Measurements from ENCODE around the gene QKI.
"Not testable (repeated sequence)": the region's sequence is repeated elsewhere in the genome, so short reads cannot be mapped to it uniquely, and the experiment has no call there.

The QKI gene

DNA sequence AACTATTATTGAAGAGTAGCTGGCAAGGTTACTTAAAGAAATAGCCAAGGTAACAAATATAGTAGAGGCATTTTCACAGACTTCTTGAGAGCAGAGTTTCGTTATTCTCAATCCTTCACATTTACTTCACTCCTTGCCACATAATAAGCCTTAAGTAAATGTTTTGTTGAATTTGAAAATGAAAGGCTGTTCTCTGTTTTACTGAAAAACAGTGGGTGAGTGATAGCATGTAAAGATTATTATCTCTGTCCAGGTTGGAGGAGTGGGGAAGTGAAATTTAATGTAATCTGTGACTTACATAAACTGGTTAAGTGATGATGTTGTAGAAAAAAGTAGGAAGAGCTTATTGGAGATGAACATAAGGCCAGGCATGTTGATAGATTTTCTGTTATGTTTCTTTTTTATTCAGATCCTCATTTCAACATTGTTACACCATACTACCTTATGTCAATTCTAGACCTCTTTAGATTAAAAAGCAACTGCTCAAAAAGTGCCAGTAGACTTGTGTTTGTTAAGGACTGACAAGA is 55.0 kb downstream of the QKI start:
- no peak overlapping the region for H2AFZ ChIP-seq (ENCODE audit: low read depth)
- no peaks in the 10 kb centered on the region; the same call in 1 of the 2 replicates for H4K20me1 ChIP-seq (ENCODE audit: insufficient read depth)
- H3K9ac ChIP-seq = no peak overlapping the region
- peaks cover 24% of the 10 kb centered on the region for H3K4me1 ChIP-seq (ENCODE audit: low read depth, poor library complexity, severe bottlenecking)
- no peaks in the 10 kb centered on the region for H3K36me3 ChIP-seq (ENCODE audit: insufficient read depth)
- no peak overlapping the region for H3K4me3 ChIP-seq (IDR thresholded peaks at IDR 0.05; ENCODE audit: insufficient read depth, low read depth, low read length)
- no peak overlapping the region for H3K27ac ChIP-seq
- TF ChIP-seq, protein P1, sequence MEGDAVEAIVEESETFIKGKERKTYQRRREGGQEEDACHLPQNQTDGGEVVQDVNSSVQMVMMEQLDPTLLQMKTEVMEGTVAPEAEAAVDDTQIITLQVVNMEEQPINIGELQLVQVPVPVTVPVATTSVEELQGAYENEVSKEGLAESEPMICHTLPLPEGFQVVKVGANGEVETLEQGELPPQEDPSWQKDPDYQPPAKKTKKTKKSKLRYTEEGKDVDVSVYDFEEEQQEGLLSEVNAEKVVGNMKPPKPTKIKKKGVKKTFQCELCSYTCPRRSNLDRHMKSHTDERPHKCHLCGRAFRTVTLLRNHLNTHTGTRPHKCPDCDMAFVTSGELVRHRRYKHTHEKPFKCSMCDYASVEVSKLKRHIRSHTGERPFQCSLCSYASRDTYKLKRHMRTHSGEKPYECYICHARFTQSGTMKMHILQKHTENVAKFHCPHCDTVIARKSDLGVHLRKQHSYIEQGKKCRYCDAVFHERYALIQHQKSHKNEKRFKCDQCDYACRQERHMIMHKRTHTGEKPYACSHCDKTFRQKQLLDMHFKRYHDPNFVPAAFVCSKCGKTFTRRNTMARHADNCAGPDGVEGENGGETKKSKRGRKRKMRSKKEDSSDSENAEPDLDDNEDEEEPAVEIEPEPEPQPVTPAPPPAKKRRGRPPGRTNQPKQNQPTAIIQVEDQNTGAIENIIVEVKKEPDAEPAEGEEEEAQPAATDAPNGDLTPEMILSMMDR (conservative IDR thresholded peaks at IDR 0.05; ENCODE audit: low read depth, low read length) = no peak
- H3K27me3 ChIP-seq (ENCODE audit: insufficient read depth, low read depth) = no peaks in the 10 kb centered on the region
- H3K4me2 ChIP-seq = no peak overlapping the region
- peaks cover 20% of the 10 kb centered on the region; the same call in 1 of the 2 replicates for H3K79me2 ChIP-seq (ENCODE audit: insufficient read depth, low read depth)

DNA sequence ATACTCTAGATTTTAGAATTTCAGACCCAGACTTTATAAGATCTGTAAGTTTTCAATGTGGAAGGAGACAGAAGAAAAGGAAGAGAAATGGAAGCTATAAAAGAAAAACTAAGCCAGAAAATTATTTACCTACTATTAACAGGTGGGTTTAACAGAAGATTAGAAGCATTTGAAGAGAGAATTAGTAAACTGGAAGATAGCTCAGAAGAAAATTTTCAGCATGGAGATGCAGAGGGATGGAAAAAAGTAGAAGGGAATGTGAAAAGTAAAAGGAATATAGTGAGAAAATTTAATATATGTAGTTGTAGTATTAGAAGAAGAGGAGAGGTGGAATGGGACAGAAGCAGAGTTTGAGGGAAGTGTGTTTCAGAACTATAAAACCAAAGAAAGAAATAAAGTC is 56.1 kb downstream of the QKI start:
- Histone ChIP-seq H3K9ac (no peak overlapping the region), H3K27me3 (ENCODE audit: insufficient read depth, low read depth) (no peaks in the 10 kb centered on the region), H2AFZ (ENCODE audit: low read depth) (no peak overlapping the region), H3K4me2 (no peak overlapping the region), H3K27ac (no peak overlapping the region), H3K36me3 (ENCODE audit: insufficient read depth) (no peaks in the 10 kb centered on the region), H3K79me2 (ENCODE audit: insufficient read depth, low read depth) (peaks cover 24% of the 10 kb centered on the region; the same call in 1 of the 2 replicates), H3K4me1 (ENCODE audit: low read depth, poor library complexity, severe bottlenecking) (peaks cover 24% of the 10 kb centered on the region), H3K4me3 (IDR thresholded peaks at IDR 0.05; ENCODE audit: insufficient read depth, low read depth, low read length) (no peak overlapping the region), H4K20me1 (ENCODE audit: insufficient read depth) (no peaks in the 10 kb centered on the region; the same call in 1 of the 2 replicates)
- TF ChIP-seq, protein P1 (conservative IDR thresholded peaks at IDR 0.05; ENCODE audit: low read depth, low read length) = no peak

DNA sequence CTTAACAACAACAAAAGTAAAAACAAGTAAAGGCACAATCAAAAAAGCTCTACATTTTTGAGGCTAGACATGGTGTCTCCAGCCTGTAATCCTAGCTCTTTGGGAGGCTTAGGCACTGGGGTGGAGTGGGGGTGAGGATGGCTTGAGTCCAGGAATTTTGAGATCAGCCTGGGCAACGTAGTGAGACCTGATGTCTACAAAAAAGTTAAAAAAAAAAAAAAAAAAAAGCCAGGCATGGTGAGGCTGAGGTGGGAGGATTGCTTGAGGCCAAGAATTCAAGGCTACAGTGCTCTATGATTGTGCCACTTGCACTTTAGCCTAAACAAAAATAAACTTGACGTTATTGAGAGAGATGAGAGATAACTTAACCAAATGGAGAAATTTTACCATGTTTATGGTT is 60.1 kb downstream of the QKI start:
- H3K9ac ChIP-seq = no peak overlapping the region
- H3K4me1 ChIP-seq (ENCODE audit: low read depth, poor library complexity, severe bottlenecking) = no peaks in the 10 kb centered on the region
- H3K36me3 ChIP-seq (ENCODE audit: insufficient read depth) = no peaks in the 10 kb centered on the region
- TF ChIP-seq, protein P1 (conservative IDR thresholded peaks at IDR 0.05; ENCODE audit: low read depth, low read length) = no peak
- H4K20me1 ChIP-seq (ENCODE audit: insufficient read depth) = no peaks in the 10 kb centered on the region; the same call in 1 of the 2 replicates
- no peak overlapping the region for H3K4me3 ChIP-seq (IDR thresholded peaks at IDR 0.05; ENCODE audit: insufficient read depth, low read depth, low read length)
- H3K79me2 ChIP-seq (ENCODE audit: insufficient read depth, low read depth) = peaks cover 27% of the 10 kb centered on the region; the same call in 1 of the 2 replicates
- H3K27me3 ChIP-seq (ENCODE audit: insufficient read depth, low read depth) = no peaks in the 10 kb centered on the region
- H3K4me2 ChIP-seq = no peak overlapping the region
- no peak overlapping the region for H3K27ac ChIP-seq
- no peak overlapping the region for H2AFZ ChIP-seq (ENCODE audit: low read depth)

DNA sequence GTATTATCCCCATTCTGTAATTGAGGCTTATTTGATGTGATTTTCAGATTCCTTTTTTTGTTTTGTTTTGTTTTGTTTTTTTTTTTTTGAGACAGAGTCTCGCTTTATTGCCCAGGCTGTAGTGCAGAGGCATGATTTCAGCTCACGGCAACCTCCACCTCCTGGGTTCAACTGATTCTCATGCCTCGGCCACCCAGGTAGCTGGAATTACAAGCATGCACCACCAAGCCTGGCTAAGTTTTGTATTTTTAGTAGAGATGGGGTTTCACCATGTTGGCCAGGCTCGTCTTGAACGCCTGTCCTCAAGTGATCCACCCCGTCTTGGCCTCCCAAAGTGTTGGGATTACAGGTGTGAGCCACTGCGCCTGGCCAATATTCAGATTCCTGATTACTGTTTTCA is 62.4 kb downstream of the QKI start:
- H3K9ac ChIP-seq; H3K4me1 ChIP-seq (ENCODE audit: low read depth, poor library complexity, severe bottlenecking); H3K4me3 ChIP-seq (IDR thresholded peaks at IDR 0.05; ENCODE audit: insufficient read depth, low read depth, low read length); H3K27ac ChIP-seq; H2AFZ ChIP-seq (ENCODE audit: low read depth); H4K20me1 ChIP-seq (ENCODE audit: insufficient read depth); H3K27me3 ChIP-seq (ENCODE audit: insufficient read depth, low read depth); H3K4me2 ChIP-seq; H3K36me3 ChIP-seq (ENCODE audit: insufficient read depth): not testable (repeated sequence)
- H3K79me2 ChIP-seq (ENCODE audit: insufficient read depth, low read depth) = peaks cover 27% of the 10 kb centered on the region; the same call in 1 of the 2 replicates

DNA sequence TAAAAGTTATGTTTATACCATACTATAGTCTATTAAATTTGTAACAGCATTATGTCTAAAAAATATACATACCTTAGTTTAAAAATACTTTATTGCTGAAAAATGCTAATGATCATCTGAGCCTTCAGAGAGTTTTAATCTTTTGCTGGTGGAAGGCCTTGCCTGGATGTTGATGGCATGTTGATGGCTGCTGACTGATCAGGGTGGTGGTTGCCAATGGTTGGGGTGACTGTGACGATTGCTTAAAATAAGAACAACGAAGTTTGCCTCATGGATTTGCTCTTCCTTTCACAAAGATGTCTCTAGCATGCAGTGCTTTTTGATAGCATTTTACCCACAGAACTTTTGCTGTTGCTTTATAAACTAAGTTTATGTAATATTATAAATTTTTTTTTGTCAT is 68.6 kb downstream of the QKI start:
- no peaks in the 10 kb centered on the region for H3K36me3 ChIP-seq (ENCODE audit: insufficient read depth)
- no peaks in the 10 kb centered on the region for H4K20me1 ChIP-seq (ENCODE audit: insufficient read depth)
- H3K27ac ChIP-seq = no peak overlapping the region
- peaks cover 6% of the 10 kb centered on the region for H3K4me1 ChIP-seq (ENCODE audit: low read depth, poor library complexity, severe bottlenecking)
- H3K79me2 ChIP-seq (ENCODE audit: insufficient read depth, low read depth) = peaks cover 15% of the 10 kb centered on the region
- no peak overlapping the region for H3K4me3 ChIP-seq (IDR thresholded peaks at IDR 0.05; ENCODE audit: insufficient read depth, low read depth, low read length)
- H3K27me3 ChIP-seq (ENCODE audit: insufficient read depth, low read depth) = no peaks in the 10 kb centered on the region
- TF ChIP-seq, protein P1 (conservative IDR thresholded peaks at IDR 0.05; ENCODE audit: low read depth, low read length) = no peak
- H3K9ac ChIP-seq = no peak overlapping the region
- no peak overlapping the region for H2AFZ ChIP-seq (ENCODE audit: low read depth)
- H3K4me2 ChIP-seq = no peak overlapping the region
